ENCODE measurements around the gene LRMDA. TPM values are rescaled to one million over a fixed set of nuclear protein-coding genes. Genes with fewer than 3 reads are reported as not detected.

Gene LRMDA
- total RNA-seq, 2 experiments from 2014 or later: not detected

DNA sequence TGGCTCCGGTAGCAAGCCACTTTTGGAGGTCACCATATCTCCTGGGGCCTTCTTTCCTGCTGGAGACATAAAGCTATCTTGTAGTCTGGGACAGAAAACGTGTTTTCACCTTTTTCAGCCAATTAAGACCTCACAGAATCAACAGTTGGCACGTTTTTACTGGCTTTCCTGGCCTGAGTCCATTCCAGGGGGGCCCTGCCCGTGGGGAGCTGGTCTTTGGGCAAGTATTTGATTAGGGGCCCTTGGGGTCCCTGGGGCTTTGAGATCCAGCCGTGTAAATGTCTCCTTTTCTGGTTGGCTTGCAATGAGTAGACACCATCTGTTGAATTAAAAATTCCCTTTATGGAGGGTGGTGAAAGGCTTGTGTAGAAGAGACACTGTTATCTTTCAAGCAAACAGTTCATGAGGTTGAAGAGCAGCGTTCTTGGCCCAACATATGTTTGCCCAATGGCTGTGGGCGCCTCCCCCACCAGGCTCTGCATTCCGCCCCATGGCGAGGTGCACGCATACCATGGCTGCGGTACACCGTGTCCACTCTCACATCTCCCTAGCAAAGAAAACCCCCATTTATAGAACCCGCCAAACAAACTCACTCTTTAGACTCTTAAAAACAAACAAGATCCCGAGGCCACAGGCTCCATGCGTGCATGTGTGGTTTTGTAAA, 593.2 kb downstream of the LRMDA start:
- no peak for TF ChIP-seq EZH2phosphoT487 (IDR thresholded peaks at IDR 0.05; ENCODE audit: borderline replicate concordance, low read depth, low read length)
- TF ChIP-seq, protein P1, sequence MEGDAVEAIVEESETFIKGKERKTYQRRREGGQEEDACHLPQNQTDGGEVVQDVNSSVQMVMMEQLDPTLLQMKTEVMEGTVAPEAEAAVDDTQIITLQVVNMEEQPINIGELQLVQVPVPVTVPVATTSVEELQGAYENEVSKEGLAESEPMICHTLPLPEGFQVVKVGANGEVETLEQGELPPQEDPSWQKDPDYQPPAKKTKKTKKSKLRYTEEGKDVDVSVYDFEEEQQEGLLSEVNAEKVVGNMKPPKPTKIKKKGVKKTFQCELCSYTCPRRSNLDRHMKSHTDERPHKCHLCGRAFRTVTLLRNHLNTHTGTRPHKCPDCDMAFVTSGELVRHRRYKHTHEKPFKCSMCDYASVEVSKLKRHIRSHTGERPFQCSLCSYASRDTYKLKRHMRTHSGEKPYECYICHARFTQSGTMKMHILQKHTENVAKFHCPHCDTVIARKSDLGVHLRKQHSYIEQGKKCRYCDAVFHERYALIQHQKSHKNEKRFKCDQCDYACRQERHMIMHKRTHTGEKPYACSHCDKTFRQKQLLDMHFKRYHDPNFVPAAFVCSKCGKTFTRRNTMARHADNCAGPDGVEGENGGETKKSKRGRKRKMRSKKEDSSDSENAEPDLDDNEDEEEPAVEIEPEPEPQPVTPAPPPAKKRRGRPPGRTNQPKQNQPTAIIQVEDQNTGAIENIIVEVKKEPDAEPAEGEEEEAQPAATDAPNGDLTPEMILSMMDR (conservative IDR thresholded peaks at IDR 0.05; ENCODE audit: low read length): no peak
- Histone ChIP-seq H3K9me2 (ENCODE audit: insufficient read depth, low read length) (no peaks in the 10 kb centered on the region), H3K27ac (ENCODE audit: low read depth, low read length, poor library complexity, severe bottlenecking) (no peak overlapping the region), H3K4me3 (ENCODE audit: low read depth, low read length, poor library complexity, severe bottlenecking) (no peak overlapping the region), H4K20me1 (ENCODE audit: insufficient read depth, low read length) (no peaks in the 10 kb centered on the region), H3K9me3 (ENCODE audit: low read length) (no peaks in the 10 kb centered on the region), H3K4me2 (ENCODE audit: low read length) (no peak overlapping the region), H3K79me2 (ENCODE audit: insufficient read depth, low read depth, low read length) (no peaks in the 10 kb centered on the region), H2AFZ (ENCODE audit: low read length) (no peak overlapping the region), H3K36me3 (ENCODE audit: insufficient read depth, low read length) (no peaks in the 10 kb centered on the region), H3K4me1 (ENCODE audit: insufficient read depth, low read length, poor library complexity, severe bottlenecking) (no peaks in the 10 kb centered on the region)
- ChIA-PET POLR2A (no interaction called here), CTCF (ENCODE audit: unreplicated experiment) (no interaction called here)
- no peak for DNase-seq (ENCODE audit: low spot score)
- intact Hi-C loops (cut with micrococcal nuclease; ENCODE audit: unreplicated experiment): no loop called here
- no TSS peak for BruUV-seq (replicated peaks)

DNA sequence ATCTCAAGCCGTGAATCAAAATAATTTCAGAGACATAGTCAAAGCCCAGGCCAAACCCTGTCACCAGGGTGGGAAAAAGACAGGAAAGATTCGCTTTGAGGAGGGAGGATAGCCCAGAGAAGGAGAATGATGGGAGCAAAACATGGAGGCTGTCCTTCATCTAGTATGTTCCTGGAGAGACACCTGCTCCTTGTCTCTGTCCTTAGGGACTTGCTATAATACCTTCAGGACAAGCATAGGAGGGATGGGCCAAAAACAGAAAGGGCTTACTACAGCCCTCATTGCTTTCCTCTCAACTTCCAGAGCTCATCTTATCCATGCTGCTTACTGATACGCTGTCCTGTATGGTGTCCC, 593.7 kb downstream of the LRMDA start:
- Histone ChIP-seq H3K4me2 (ENCODE audit: low read length) (no peak overlapping the region), H3K27ac (ENCODE audit: low read depth, low read length, poor library complexity, severe bottlenecking) (no peak overlapping the region), H4K20me1 (ENCODE audit: insufficient read depth, low read length) (no peaks in the 10 kb centered on the region), H3K79me2 (ENCODE audit: insufficient read depth, low read depth, low read length) (no peaks in the 10 kb centered on the region), H3K9me3 (ENCODE audit: low read length) (no peaks in the 10 kb centered on the region), H2AFZ (ENCODE audit: low read length) (no peak overlapping the region), H3K9me2 (ENCODE audit: insufficient read depth, low read length) (no peaks in the 10 kb centered on the region), H3K4me1 (ENCODE audit: insufficient read depth, low read length, poor library complexity, severe bottlenecking) (no peaks in the 10 kb centered on the region), H3K4me3 (ENCODE audit: low read depth, low read length, poor library complexity, severe bottlenecking) (no peak overlapping the region), H3K36me3 (ENCODE audit: insufficient read depth, low read length) (no peaks in the 10 kb centered on the region)
- ChIA-PET POLR2A (no interaction called here), CTCF (ENCODE audit: unreplicated experiment) (no interaction called here)
- no peak for DNase-seq (ENCODE audit: low spot score)
- intact Hi-C loops (cut with micrococcal nuclease; ENCODE audit: unreplicated experiment): no loop called here
- BruUV-seq (replicated peaks): no TSS peak
- TF ChIP-seq EZH2phosphoT487 (IDR thresholded peaks at IDR 0.05; ENCODE audit: borderline replicate concordance, low read depth, low read length): no peak

DNA sequence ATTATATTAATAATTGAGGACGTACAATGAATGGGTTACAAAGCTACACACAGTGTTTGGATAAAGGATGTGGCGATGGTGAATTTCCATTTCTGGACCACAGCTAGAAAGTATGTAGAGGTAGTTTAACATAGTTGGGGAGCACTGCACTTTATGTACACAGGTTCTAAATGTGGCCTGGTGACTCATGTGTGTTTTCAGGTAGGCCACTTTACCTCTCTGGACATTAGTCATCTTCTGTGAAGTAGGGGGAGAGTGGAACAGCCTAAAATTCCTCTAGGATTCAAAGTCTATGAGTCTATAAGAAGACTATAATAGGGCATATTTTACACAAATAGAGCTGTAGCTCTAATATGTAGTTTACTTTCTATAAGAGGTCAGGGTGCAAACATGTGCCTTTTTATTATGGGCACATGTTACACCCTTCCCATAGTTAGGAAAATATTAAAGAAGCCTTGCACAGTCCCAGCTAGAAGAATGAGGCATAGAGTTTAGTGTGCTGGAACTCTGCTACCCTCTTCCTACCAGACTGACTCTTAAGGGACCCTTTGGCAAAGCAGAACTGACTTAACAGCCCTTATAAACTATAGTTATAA, 594.9 kb downstream of the LRMDA start:
- ChIA-PET CTCF (ENCODE audit: unreplicated experiment) (no interaction called here), POLR2A (interaction anchor here (0.6 kb wide), 1 partner anchor 1310 kb away, joined by 3 read pairs; no protein-coding TSS in a partner anchor)
- intact Hi-C loops (cut with micrococcal nuclease; ENCODE audit: unreplicated experiment): no loop called here
- no peak for TF ChIP-seq EZH2phosphoT487 (IDR thresholded peaks at IDR 0.05; ENCODE audit: borderline replicate concordance, low read depth, low read length)
- TF ChIP-seq, protein P1 (conservative IDR thresholded peaks at IDR 0.05; ENCODE audit: low read length): no peak
- Histone ChIP-seq H3K9me2 (ENCODE audit: insufficient read depth, low read length) (no peaks in the 10 kb centered on the region), H3K27ac (ENCODE audit: low read depth, low read length, poor library complexity, severe bottlenecking) (no peak overlapping the region), H3K79me2 (ENCODE audit: insufficient read depth, low read depth, low read length) (no peaks in the 10 kb centered on the region), H3K4me1 (ENCODE audit: insufficient read depth, low read length, poor library complexity, severe bottlenecking) (no peaks in the 10 kb centered on the region), H3K4me3 (ENCODE audit: low read depth, low read length, poor library complexity, severe bottlenecking) (no peak overlapping the region), H3K36me3 (ENCODE audit: insufficient read depth, low read length) (no peaks in the 10 kb centered on the region), H2AFZ (ENCODE audit: low read length) (no peak overlapping the region), H4K20me1 (ENCODE audit: insufficient read depth, low read length) (no peaks in the 10 kb centered on the region), H3K4me2 (ENCODE audit: low read length) (no peak overlapping the region), H3K9me3 (ENCODE audit: low read length) (no peaks in the 10 kb centered on the region)
- no peak for DNase-seq (ENCODE audit: low spot score)
- BruUV-seq (replicated peaks): no TSS peak

Measured in OCI-LY7 (cell line).